Frontal cortex (tissue), 4 donors: ENCODE data around the gene LSAMP. TPM values are rescaled to one million over a fixed set of nuclear protein-coding genes. Genes with fewer than 3 reads are reported as not detected.
"Not testable (repeated sequence)": the region's sequence is repeated elsewhere in the genome, so short reads cannot be mapped to it uniquely, and the experiment has no call there.

Experiments used
- DNase-seq, 2 donors: peaks; one replicate each; pipeline ENCODE4 v3.0.0; 2012; ENCODE audit warnings: low spot score in 2 of 2
- FAIRE-seq: peaks from 2 replicates; lab custom pipeline; 2012; peaks lifted over from hg19 to GRCh38; lab: Jason Lieb, UNC
- total RNA-seq: library from RNA; depleted of rRNA; stranded (reverse); fragments of >200 nt; gene quantifications from one replicate; pipeline ENCODE4 v1.2.3, GENCODE V29; 2014
- donor health status: control.
- donor health status: control.
- donor health status: control.

LSAMP gene
- total RNA-seq, 1 donor from 2014 or later: 59.9 TPM

DNA sequence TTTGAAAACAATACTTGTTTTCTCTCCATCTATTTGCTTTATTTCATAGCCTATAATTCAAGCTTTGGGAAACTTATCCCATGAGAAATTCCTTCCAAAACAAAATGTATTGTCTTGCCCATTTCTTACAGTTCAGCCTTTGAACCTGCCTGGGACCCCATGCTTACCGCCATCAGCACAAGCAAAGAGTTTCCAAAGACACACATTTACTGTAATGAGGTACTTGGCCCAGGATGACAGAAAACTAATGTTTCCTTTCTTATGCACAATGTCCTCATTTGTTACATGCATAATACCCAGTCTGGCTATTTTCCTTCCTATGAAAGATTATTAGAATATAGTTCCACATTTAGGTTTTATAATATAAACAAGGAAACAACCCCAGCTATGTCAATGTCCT is 641.6 kb downstream of the LSAMP start:
- DNase-seq (no peak), FAIRE-seq (no peak)

DNA sequence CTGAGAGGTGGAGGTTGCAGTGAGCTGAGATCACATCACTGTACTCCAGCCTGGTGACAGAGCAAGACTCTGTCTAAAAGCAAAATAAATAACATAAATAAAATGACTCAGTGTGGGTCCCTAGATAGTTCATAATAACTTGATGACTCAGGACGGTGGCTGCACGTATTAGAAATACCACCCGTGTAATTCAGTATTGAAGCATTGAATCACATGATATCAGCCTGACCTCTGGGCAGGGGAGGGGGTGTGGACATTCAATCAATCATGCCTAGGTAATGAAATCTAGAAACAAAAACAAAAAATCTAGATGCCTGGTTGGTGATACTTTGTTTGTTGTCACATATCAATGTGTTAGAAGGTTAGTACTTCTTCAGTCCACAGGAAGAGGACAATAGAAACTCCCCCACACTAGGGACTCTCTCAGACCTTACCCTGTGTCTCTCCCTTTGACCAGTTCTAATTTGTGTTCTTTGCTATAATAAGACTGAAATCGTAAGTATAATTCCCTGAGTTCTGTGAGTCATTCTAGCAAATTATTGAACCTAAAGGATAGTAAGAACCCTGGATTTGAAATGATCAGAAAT is 644.7 kb downstream of the LSAMP start:
- DNase-seq: no peak
- no peak for FAIRE-seq

DNA sequence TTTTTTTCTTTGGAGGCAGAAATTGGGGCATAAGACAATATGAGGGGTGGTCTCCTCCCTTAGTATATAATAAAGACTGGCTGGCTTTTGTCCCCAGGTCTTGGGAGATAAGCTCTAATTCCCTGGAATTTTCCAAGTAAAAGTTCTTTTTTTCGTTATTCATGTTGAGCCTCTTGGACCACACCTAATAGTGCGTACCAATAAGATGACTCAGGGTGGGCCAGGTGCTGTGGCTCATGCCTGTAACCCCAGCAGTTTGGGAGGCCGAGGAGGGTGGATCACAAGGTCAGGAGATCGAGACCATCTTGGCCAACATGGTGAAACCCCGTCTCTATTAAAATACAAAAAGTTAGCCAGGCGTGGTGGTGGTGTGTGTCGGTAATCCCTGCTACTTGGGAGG is 645.2 kb downstream of the LSAMP start:
- not testable (repeated sequence) for DNase-seq, FAIRE-seq

DNA sequence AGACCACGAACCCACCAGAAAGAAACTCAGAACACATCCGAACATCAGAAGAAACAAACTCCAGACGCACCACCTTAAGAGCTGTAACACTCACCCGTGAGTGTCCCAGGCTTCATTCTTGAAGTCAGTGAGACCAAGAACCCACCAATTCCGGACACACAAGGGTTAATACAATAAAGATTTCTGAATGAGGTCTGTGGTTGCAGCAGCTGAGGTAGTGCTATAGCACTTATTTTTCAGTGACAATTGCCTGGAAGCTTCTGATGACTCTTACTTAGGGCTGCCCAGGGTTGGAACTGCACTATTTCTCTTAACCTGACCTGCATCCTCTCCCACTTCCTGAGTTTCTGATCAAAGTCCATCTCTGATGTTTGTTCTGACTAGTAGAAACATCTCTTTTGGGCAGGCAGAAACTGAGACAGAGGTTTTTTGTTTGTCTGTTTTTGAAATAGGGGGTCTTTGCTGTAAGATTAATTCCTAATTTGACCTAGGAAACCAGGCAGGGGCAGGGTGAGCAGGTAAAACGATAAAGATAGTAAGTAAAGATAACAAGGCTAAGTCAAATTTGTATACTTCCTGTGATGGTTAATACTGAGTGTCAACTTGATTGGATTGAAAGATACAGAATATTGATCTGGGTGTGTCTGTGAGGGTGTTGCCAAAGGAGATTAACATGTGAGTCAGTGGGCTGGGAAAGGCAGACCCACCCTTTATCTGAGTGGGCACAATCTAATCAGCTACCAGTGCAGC is 652.9 kb downstream of the LSAMP start:
- FAIRE-seq: no peak

DNA sequence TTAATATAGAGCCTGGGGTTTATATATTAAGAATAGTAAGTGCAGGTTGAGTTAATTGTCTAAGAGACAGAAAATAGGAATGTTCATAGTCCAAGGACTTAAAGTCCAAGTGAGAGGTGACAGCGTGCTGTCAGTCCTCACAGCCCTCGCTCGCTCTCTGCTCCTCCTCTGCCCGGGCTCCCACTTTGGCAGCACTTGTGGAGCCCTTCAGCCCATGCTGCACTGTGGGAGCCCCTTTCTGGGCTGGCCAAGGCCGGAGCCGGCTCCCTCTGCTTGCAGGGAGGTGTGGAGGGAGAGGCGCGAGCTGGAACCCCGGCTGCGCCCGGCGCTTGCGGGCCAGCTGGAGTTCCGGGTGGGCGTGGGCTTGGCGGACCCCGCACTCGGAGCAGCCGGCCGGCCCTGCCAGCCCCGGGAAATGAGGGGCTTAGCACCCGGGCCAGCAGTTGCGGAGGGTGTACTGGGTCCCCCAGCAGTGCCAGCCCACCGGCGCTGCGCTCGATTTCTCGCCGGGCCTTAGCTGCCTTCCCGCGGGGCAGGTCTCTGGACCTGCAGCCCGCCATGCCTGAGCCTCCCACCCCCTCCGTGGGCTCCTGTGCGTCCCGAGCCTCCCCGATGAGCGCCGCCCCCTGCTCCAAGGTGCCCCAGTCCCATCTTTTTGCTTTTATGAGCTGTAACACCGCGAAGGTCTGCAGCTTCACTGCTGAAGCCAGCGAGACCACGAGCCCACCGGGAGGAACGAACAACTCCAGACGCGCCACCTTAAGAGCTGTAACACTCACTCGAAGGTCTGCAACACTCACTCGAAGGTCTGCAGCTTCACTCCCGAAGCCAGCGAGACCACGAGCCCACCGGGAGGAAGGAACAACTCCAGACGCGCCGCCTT is 653.8 kb downstream of the LSAMP start:
- not testable (repeated sequence) for FAIRE-seq

More for the DNA sequence above, 652.9 kb downstream of the LSAMP start:
- DNase-seq: no peak

DNA sequence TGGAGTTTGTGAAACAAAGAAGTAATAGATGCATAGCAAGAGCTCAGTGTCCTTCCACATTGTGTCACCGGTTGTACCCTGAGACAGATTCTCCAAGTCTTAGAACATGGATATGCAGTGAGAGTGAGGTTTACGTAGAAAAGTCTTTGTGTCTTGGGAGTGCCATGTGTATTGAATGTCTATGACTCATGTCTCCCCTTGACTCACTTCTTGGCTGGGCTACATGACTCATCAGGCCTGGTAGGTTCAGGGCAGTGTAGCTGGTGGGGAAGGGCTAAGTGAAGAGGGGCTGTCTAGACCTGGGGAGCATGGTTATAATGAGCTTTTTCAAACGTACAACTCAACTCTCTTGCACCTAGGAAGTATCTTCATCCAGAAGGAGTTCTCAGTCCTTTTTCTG is 654.5 kb downstream of the LSAMP start:
- no peak for FAIRE-seq
- peak in 1 of 2 donors; percentile 26 for DNase-seq

More for the DNA sequence above, 653.8 kb downstream of the LSAMP start:
- not testable (repeated sequence) for DNase-seq

DNA sequence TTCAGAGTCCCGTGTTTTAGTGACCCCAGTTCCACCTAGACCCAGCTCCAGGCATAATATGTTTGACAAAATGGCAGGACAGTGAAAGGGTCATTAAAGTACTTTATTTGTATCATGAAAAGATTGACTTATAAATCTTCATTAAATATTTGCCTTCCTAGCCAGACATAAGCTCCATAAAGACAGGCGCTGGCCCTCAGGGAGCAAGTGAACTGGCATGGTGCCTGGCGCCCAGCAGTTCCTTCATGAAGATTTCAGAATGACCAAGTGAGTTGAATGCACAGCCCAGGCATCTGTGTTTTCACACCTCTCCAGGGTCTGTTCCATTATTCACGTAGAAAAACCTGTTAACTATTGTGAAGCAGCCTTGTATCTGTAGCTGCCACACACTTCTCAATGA is 655.8 kb downstream of the LSAMP start:
- FAIRE-seq (no peak), DNase-seq (no peak)

DNA sequence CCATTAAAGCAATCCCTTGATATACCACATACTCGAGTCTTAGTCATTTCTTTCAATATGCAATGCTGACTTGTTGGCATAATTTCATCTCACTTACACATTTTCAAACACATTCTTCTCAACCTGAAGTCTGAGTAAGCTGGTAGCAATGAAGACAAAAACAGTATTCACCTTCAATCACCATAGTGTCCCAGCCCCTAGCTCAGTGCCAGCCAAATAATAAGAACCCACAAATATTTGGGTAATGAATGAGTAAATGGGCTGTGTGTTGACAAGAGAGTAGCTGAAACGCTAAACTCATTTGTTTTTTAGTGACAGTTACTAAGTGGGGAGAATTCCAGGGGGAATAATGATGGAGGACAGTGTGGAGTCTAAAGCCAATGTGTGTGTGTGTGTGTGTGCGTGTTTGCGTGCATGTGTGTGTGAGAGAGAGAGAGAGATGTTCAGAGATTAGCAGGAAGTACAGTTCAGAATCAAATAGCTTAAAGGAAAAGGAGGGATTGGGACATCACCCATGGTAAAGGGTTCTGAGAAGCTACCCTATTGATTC is 656.3 kb downstream of the LSAMP start:
- FAIRE-seq (no peak), DNase-seq (no peak)

DNA sequence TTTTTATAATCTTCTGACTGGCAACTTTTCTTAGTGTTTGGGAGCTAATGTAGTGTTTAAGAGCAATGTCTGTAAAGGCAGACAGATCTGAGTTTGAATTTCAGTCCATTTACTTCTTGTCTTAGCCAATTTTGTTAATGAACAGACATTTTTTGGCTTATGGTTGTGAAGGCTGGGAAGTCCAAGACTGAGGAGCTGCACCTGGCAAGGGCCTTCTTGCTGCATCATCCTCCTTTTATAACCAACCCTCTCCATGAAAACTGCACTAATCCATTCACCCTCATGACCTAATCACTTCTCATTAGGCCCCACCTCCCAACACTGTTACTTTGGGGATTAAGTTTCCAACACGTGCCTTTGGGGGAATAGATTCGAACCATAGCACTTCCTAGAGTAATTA is 657.5 kb downstream of the LSAMP start:
- DNase-seq: no peak
- FAIRE-seq: no peak

DNA sequence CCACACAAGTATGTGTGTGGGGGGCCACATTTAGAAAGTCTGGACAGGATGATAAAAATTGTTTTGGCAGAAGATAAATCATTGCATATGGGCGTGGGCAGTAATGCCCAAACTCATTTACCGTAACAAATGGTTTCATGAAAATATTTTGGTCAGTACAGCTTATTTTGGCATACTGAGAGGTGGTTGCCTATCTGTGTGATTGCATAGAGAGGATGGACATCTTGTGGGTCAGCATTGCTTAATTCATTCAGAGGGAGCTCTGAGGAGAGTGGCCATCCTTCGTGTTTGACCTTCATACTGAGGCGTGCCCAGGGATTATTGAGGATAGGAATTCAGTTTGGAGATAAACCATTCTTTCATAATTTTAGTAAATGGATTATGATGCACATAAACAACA is 659.5 kb downstream of the LSAMP start:
- FAIRE-seq: no peak
- no peak for DNase-seq

DNA sequence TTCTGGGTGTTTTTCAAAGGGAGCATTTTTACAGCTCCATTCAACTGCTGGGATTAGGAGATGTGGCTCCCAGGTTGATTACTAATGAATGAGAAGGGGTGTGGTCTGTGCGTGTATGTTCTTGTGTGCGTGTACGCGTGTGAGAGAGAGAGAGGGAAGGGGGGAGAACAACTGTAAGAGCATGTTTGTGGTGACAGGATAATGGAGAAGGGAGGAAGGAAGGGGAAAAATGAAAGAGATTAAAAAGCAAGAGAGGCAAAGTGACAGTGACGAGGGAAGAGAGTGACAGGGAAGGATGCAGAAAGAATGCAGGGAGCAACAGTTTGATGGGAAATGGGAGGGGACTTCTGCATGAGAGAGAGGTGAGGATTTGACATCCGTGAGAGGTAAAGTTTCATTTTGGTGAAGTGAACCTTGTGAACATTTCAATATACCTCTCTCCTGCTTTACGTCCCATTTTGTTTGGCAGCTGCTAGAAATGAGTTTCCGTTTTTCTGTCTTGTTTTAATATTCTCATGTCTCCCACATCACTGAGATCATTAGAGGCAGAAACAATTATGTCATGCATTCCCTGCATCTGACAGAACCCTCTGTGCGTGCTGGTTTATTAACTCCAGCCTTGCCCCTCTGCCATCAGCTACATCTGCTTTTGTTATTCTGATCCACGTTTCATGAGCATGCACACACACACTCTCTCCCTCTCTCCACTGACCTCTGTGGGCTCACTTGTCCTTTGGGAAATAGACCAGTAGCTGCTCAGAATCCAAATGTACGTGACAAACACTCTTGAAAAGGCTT is 660.3 kb downstream of the LSAMP start:
- no peak for FAIRE-seq

DNA sequence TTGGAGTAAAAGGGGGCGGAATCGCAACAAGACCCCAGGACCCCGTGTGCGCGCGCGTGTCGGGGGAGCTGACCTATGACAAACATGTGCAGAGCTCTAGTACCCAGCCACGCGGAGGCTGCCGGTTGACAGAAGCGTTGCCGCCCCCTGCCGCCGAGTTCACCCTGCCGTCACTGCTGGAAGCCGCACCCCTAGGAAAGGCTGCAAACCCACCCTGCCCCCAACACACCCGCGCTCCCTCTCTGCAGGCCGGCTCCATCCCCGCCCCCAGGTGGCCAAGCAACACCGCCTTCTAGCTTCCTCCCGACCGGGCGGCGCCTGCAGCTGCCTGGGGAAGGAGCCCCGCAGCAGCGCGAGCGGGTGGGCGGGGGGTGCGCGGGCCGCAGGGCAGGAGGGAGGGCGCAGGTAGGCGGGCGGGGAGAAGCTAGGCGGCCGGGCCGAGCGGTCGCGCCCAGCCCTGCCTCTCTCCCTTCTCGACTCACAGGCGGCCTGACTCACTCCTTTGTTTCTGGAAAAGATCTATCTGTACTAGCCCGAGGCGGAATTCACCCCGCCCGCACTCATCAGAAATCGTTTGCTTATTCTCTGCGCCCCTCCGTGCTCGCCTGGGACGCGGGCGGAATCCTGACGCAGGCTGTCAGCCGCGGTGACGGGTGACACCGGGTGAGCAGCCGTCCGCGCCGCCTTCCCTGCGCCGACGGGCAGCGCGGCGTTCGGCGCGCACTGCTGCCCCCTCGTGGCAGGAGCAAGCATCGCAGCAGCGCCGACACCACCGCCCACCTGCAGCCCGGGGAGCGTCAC is 661.1 kb downstream of the LSAMP start:
- FAIRE-seq: no peak
- peak; percentile 83 to 85 for DNase-seq

More for the DNA sequence above, 660.3 kb downstream of the LSAMP start:
- peak in 1 of 2 donors; percentile 20 for DNase-seq

DNA sequence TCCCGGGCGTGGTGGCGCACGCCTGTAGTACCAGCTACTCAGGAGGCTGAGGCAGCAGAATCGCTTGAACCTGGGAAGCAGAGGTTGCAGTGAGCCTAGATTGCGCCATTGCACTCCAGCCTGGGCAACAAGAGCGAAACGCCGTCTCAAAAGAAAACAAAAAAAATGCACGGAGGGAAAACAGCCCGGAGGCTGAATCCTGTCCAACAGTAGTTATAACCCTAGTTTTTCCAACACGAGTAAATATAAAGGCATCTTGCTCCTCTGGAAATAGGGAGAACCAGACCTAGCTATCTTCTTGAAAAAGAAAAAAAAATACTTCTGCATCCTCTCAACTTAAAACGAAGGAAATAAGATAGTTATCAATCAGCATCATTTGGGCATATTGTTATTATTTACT is 661.9 kb downstream of the LSAMP start:
- not testable (repeated sequence) for DNase-seq, FAIRE-seq

DNA sequence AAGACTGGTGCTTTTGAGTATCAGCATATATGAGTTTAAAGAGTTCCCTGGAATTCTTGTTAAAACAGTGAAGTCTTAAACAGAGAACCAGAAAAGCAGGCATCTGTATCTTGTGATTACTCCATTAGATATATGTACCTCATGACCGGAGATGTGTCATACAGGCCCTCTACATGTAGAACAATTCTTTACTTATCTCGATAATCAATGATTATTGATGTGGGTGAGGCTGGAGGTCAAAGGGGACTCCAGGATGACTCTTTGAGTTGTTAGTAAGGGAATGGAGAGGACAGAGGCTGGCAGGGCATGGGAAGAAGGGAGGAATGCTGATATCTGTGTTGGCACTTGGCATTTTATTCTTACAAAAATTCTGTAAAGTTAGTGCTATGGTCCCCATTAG is 666.3 kb downstream of the LSAMP start:
- DNase-seq (no peak), FAIRE-seq (no peak)

DNA sequence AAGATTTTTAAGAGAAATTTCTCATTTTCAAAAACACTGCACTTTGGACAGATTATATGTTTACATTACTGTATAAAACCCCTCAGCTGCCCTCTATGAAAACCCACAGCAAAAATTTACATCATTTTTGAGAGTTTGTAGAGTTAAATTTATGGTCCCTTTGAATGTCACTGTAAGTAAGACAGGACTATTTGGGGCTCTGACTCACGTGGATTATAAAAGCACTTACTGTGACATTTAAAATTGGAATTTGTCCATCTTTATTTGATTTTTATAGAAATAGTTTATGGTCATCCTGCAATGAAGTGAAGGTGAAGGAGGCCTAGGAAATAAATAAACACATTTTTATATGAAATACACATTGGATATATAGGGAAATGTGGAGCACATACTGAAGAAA is 672.3 kb downstream of the LSAMP start:
- FAIRE-seq: no peak

DNA sequence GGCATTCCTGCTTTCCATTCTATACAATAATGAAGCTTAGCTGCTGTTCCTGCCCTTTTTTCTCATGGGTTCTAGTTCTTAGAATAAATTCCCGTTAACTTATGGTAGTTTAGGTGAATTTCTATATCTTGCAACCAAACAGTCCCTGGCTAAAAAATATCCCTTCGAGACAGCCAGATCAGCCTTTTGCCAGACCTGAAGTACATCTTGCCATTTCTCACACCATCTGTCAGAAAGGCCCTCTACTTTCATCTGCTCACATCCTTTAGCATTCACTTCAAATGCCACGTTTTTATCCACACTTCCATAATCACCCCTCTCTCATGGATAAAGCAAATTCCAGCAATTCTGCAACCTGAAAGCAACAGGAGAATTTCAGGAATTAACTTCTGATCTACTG is 676.6 kb downstream of the LSAMP start:
- FAIRE-seq (no peak), DNase-seq (no peak)

More for the DNA sequence above, 672.3 kb downstream of the LSAMP start:
- no peak for DNase-seq

DNA sequence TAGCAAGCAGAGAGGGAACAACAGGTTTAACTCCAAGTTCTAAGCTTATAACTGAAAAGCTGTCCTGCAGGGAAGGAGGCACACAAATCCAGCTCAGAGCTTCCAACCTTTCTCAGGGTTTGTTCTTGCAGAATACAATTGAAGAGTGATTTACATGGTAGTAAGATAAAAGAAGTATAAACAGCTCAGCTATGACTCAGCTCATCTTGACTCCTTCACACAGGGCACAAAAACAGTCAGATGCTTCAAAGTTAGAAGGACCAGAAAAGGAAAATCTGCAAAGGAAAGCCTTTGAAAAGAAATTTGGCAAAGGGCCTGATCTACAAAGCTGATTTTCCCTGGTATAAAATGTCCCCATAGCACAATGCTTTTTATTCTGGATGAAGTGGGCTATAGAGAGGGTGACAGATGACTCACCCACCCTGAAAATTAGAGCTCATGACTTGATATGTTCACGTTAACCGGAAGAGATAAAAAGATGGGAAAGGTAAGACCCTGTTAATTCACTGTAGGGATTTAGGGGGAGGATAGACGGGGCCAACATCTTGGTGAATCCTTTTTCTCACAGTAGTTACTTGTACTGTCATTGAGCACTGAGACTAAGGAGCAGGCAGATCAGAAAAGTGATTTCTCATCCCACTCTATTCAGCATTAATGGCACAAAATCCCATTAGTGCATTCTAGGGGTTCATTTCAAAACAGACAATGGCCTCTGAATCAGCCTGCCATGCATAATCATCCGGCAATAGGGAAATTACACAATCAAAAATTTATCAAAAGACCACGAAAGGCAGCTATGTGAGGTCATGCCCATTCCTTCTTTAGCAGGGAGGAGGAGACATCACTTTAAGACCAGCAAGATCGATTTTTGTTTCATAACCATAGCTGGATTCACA is 678.5 kb downstream of the LSAMP start:
- no peak for DNase-seq
- no peak for FAIRE-seq

DNA sequence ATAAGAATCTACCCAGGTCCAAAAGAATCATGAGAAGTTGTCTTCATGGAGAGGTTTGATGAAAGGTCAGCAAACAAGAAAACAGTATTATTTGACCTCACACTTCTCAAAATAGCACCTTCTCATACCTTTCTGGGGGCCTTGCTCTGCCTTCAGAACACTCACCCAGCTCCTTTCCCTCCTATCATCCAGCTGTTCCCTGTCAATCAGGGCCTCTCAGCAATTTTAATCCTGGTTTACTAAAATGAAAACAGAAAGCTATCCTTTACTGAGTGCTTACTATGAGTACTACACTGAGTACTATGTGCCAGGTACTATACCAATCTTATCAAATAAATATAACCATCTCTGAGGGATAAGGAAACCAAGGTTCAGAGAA is 683.4 kb downstream of the LSAMP start:
- FAIRE-seq: no peak
- DNase-seq: no peak
